ENCODE measurements around the gene SPATA24.
A peak's percentile ranks its signal among the peaks of the same experiment; 100 is the strongest.

The SPATA24 gene

DNA sequence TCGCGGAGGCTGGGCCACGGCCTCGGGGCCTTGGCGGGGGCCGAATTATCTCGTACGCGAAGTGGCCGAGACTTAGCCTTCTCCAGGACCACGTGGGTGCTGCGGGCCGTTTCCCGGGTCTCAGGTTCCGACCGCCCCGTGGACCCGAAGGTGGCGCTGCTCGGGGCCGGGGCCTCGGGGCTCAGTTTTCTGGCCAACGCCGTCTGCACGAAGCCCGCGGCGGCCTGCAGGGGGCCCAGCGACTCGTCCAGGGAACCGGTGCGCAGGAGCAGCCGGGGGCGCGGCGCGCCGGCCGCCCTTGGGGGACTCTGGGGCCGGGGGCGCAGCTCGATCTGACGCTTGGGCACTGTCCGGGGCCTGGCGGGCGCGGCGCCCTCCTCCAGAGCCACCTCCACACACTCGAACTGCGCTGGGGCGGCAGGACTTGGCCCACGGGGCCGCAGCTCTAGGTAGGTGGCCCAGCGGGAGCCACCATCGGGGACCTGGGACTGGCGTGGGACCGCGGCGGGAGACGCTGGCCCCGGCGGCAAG, 9.7 kb downstream of the SPATA24 start:
- peak overlapping the region; percentile 77 for H3K9ac ChIP-seq (ENCODE audit: low read length)
- H3K4me3 ChIP-seq (ENCODE audit: insufficient read depth, low read length, poor library complexity, severe bottlenecking): peak overlapping the region; percentile 59
- H3K27ac ChIP-seq (ENCODE audit: low read depth, low read length): peak overlapping the region; percentile 93
- peak overlapping the region; percentile 88 for H3K4me2 ChIP-seq (ENCODE audit: low read depth, low read length, poor library complexity, severe bottlenecking)
- TF ChIP-seq, protein P1, sequence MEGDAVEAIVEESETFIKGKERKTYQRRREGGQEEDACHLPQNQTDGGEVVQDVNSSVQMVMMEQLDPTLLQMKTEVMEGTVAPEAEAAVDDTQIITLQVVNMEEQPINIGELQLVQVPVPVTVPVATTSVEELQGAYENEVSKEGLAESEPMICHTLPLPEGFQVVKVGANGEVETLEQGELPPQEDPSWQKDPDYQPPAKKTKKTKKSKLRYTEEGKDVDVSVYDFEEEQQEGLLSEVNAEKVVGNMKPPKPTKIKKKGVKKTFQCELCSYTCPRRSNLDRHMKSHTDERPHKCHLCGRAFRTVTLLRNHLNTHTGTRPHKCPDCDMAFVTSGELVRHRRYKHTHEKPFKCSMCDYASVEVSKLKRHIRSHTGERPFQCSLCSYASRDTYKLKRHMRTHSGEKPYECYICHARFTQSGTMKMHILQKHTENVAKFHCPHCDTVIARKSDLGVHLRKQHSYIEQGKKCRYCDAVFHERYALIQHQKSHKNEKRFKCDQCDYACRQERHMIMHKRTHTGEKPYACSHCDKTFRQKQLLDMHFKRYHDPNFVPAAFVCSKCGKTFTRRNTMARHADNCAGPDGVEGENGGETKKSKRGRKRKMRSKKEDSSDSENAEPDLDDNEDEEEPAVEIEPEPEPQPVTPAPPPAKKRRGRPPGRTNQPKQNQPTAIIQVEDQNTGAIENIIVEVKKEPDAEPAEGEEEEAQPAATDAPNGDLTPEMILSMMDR (IDR thresholded peaks at IDR 0.05; ENCODE audit: insufficient read depth, low read length, poor library complexity, severe bottlenecking): peak; percentile 70
- no peak for TF ChIP-seq EZH2phosphoT487 (conservative IDR thresholded peaks at IDR 0.05; ENCODE audit: low read length)
- H3K36me3 ChIP-seq (ENCODE audit: low read length): no peaks in the 10 kb centered on the region
- peaks cover 16% of the 10 kb centered on the region for H3F3A ChIP-seq (ENCODE audit: insufficient read depth)
- no peaks in the 10 kb centered on the region for H3K27me3 ChIP-seq (ENCODE audit: low read length)
- H3K9me2 ChIP-seq (replicated peaks; ENCODE audit: insufficient read depth, low read length): no peaks in the 10 kb centered on the region
- no peaks in the 10 kb centered on the region for H3K9me3 ChIP-seq (ENCODE audit: insufficient read depth, low read length)
- H2AFZ ChIP-seq (ENCODE audit: low read depth, low read length, severe bottlenecking): peak overlapping the region; percentile 88
- peaks cover 25% of the 10 kb centered on the region for H3K79me2 ChIP-seq (ENCODE audit: insufficient read depth, low read length)
- H4K20me1 ChIP-seq (ENCODE audit: low read depth, low read length): no peaks in the 10 kb centered on the region

DNA sequence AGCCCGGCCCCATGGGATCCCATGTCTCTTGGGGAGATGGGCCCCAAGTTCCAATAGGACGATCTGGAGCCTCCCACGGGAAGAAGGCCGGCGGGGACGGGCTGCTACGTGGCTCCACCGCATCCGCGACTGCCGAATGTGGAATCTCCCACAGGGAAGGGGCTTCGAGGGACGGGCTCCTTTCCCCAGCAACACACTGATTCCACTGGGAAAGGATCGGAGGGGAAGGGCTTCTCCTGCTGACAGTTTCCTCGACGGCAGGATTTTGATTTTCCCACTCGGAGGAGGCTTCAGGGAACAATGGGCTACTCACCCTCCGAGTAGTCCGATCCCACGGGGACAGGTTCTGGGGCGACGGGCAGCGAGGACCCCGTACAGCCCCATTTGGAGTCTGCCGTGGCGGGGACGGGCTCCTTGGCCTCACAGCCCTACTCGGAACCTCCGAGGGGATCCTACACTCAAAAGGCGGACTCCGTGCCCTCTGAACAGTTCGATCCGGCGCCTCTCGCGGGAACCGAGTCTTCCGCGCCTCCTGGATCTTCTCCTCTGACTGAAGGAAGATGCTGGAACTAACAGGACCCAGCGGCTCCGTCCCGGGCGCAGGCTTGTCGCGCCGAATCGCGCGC, 10.3 kb downstream of the SPATA24 start:
- H3F3A ChIP-seq (ENCODE audit: insufficient read depth): peaks cover 22% of the 10 kb centered on the region
- no peaks in the 10 kb centered on the region for H3K36me3 ChIP-seq (ENCODE audit: low read length)
- H3K79me2 ChIP-seq (ENCODE audit: insufficient read depth, low read length): peaks cover 28% of the 10 kb centered on the region
- H3K4me3 ChIP-seq (ENCODE audit: insufficient read depth, low read length, poor library complexity, severe bottlenecking): peak overlapping the region; percentile 59
- peak overlapping the region; percentile 93 for H3K27ac ChIP-seq (ENCODE audit: low read depth, low read length)
- peak overlapping the region; percentile 88 for H3K4me2 ChIP-seq (ENCODE audit: low read depth, low read length, poor library complexity, severe bottlenecking)
- TF ChIP-seq EZH2phosphoT487 (conservative IDR thresholded peaks at IDR 0.05; ENCODE audit: low read length): no peak
- TF ChIP-seq, protein P1 (IDR thresholded peaks at IDR 0.05; ENCODE audit: insufficient read depth, low read length, poor library complexity, severe bottlenecking): no peak
- no peaks in the 10 kb centered on the region for H3K27me3 ChIP-seq (ENCODE audit: low read length)
- no peaks in the 10 kb centered on the region for H3K9me2 ChIP-seq (replicated peaks; ENCODE audit: insufficient read depth, low read length)
- H3K9me3 ChIP-seq (ENCODE audit: insufficient read depth, low read length): no peaks in the 10 kb centered on the region
- peak overlapping the region; percentile 88 for H2AFZ ChIP-seq (ENCODE audit: low read depth, low read length, severe bottlenecking)
- H4K20me1 ChIP-seq (ENCODE audit: low read depth, low read length): no peaks in the 10 kb centered on the region
- peak overlapping the region; percentile 77 for H3K9ac ChIP-seq (ENCODE audit: low read length)

DNA sequence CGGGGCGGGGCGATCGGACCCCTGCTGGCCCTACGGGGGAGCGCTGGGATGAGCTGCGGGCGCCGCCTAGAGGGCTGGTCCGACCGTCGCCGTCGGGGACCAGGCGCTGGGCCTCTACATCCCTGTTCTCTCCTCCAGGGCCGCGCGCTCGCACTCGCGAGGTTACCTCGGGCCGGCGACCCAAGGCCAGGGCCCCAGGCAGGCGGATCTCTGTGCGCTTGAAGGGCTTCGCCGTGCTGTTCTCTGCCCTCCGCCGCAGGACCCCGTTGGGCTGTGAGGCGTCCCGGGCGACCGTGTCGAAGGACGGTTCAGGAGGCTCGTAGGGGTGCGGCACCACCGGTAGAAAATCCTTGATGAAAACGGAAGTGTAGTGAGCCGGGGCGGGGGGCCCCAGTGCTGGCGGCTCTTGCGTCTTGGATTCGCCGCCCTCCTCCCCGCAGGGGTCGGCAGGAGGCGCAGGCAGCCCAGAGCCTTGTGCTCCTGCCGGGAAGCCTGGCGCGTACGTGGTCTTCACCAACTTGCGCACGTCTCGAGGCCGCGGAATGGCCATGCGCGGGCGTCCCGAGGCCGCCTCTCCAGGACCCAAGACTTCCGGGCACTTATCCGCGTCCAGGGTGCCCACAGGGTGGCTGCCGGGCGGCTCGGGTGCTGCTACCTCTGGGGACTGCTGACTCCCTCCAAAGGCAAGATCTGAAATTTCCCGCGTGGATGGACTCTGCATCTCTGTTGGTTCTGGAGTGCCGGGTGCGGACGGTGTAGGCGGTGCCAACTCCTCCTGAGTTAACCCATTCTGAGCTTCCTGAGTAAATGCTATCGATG, 11.0 kb downstream of the SPATA24 start:
- Histone ChIP-seq H4K20me1 (ENCODE audit: low read depth, low read length) (no peaks in the 10 kb centered on the region), H3K36me3 (ENCODE audit: low read length) (no peaks in the 10 kb centered on the region), H3F3A (ENCODE audit: insufficient read depth) (peaks cover 29% of the 10 kb centered on the region), H3K4me2 (ENCODE audit: low read depth, low read length, poor library complexity, severe bottlenecking) (peak overlapping the region; percentile 88), H3K27ac (ENCODE audit: low read depth, low read length) (peak overlapping the region; percentile 93), H3K9me3 (ENCODE audit: insufficient read depth, low read length) (no peaks in the 10 kb centered on the region), H3K79me2 (ENCODE audit: insufficient read depth, low read length) (peaks cover 28% of the 10 kb centered on the region), H3K9me2 (replicated peaks; ENCODE audit: insufficient read depth, low read length) (no peaks in the 10 kb centered on the region), H3K27me3 (ENCODE audit: low read length) (no peaks in the 10 kb centered on the region), H3K9ac (ENCODE audit: low read length) (peak overlapping the region; percentile 77), H2AFZ (ENCODE audit: low read depth, low read length, severe bottlenecking) (peak overlapping the region; percentile 88), H3K4me3 (ENCODE audit: insufficient read depth, low read length, poor library complexity, severe bottlenecking) (peak overlapping the region; percentile 59)
- TF ChIP-seq, protein P1 (IDR thresholded peaks at IDR 0.05; ENCODE audit: insufficient read depth, low read length, poor library complexity, severe bottlenecking): peak; percentile 58
- TF ChIP-seq EZH2phosphoT487 (conservative IDR thresholded peaks at IDR 0.05; ENCODE audit: low read length): no peak
